Measurements from ENCODE around the gene MYRIP. TPM values are rescaled to one million over a fixed set of nuclear protein-coding genes. Genes with fewer than 3 reads are reported as not detected.
"Not testable (repeated sequence)": the region's sequence is repeated elsewhere in the genome, so short reads cannot be mapped to it uniquely, and the experiment has no call there.

Gene MYRIP
- total RNA-seq, 2 donors from 2014 or later: 4.2 to 7.1 TPM

GRCh38 chr3:40018369-40018768 lies 209.0 kb downstream of the MYRIP start:
- peaks cover 0 to 8% of the 10 kb centered on the region in 2 donors for H3K4me1 ChIP-seq

DNA sequence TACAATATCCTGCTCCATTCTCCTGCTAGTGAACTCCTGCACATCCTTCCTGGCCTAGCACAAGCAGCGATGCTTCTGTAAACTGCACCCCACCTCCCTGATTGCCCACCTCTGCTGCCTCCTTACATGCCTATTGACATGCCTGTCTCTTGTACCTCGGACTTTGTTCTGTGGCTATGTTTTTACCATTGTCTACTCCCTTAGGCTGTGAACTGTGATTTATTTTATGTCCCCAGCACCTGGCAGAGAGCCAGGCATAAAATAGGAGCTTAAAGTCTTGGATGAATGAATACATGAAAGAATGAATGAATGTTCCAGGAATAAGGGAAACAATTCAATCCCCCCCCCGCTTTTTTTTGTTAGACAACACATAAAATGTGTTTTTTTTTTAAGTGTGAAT lies 210.0 kb downstream of the MYRIP start:
- H3K4me1 ChIP-seq: peaks cover 0 to 8% of the 10 kb centered on the region in 2 donors
- H3K36me3 ChIP-seq: no peaks in the 10 kb centered on the region
- DNase-seq (ENCODE audit: low spot score): no peak
- H3K27me3 ChIP-seq: no peaks in the 10 kb centered on the region
- no peaks in the 10 kb centered on the region for H3K9me3 ChIP-seq
- H3K27ac ChIP-seq: no peak overlapping the region
- H3K4me3 ChIP-seq: no peak overlapping the region
- TF ChIP-seq, protein P1, sequence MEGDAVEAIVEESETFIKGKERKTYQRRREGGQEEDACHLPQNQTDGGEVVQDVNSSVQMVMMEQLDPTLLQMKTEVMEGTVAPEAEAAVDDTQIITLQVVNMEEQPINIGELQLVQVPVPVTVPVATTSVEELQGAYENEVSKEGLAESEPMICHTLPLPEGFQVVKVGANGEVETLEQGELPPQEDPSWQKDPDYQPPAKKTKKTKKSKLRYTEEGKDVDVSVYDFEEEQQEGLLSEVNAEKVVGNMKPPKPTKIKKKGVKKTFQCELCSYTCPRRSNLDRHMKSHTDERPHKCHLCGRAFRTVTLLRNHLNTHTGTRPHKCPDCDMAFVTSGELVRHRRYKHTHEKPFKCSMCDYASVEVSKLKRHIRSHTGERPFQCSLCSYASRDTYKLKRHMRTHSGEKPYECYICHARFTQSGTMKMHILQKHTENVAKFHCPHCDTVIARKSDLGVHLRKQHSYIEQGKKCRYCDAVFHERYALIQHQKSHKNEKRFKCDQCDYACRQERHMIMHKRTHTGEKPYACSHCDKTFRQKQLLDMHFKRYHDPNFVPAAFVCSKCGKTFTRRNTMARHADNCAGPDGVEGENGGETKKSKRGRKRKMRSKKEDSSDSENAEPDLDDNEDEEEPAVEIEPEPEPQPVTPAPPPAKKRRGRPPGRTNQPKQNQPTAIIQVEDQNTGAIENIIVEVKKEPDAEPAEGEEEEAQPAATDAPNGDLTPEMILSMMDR (IDR thresholded peaks at IDR 0.05): no peak

More at GRCh38 chr3:40018369-40018768, 209.0 kb downstream of the MYRIP start:
- DNase-seq (ENCODE audit: low spot score): no peak
- H3K4me3 ChIP-seq: no peak overlapping the region
- no peaks in the 10 kb centered on the region for H3K36me3 ChIP-seq
- no peaks in the 10 kb centered on the region for H3K27me3 ChIP-seq
- no peaks in the 10 kb centered on the region for H3K9me3 ChIP-seq
- TF ChIP-seq, protein P1 (IDR thresholded peaks at IDR 0.05): no peak
- no peak overlapping the region for H3K27ac ChIP-seq

GRCh38 chr3:40020689-40021088 lies 211.3 kb downstream of the MYRIP start:
- TF ChIP-seq, protein P1 (IDR thresholded peaks at IDR 0.05): no peak
- Histone ChIP-seq H3K4me1 (peaks cover 0 to 8% of the 10 kb centered on the region in 2 donors), H3K36me3 (no peaks in the 10 kb centered on the region), H3K27me3 (no peaks in the 10 kb centered on the region), H3K4me3 (no peak overlapping the region), H3K27ac (peak overlapping the region in 1 of 2 donors; percentile 55), H3K9me3 (no peaks in the 10 kb centered on the region)
- no peak for DNase-seq (ENCODE audit: low spot score)

DNA sequence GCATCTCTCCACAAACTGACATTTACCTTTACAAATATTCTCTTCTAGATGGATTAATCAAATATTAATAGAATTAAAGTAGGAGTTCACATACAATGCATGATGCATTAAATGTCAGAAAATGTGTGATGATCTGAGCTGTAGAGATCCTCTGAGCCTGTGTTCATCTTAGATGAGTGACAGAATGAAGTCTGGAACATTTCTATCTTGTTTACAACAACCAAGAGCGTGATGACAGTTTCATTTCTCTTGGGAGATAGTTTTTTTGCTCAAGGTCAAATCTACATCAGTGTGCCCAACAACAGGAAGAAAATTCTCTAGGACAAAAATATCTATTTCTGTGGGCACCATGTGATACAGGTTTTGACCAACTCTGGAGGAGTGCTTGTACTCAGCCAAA lies 211.9 kb downstream of the MYRIP start:
- DNase-seq (ENCODE audit: low spot score): no peak
- no peaks in the 10 kb centered on the region for H3K9me3 ChIP-seq
- no peaks in the 10 kb centered on the region for H3K36me3 ChIP-seq
- peak overlapping the region in 1 of 2 donors; percentile 55 for H3K27ac ChIP-seq
- peaks cover 0 to 8% of the 10 kb centered on the region in 2 donors for H3K4me1 ChIP-seq
- no peaks in the 10 kb centered on the region for H3K27me3 ChIP-seq
- TF ChIP-seq, protein P1 (IDR thresholded peaks at IDR 0.05): no peak
- no peak overlapping the region for H3K4me3 ChIP-seq

DNA sequence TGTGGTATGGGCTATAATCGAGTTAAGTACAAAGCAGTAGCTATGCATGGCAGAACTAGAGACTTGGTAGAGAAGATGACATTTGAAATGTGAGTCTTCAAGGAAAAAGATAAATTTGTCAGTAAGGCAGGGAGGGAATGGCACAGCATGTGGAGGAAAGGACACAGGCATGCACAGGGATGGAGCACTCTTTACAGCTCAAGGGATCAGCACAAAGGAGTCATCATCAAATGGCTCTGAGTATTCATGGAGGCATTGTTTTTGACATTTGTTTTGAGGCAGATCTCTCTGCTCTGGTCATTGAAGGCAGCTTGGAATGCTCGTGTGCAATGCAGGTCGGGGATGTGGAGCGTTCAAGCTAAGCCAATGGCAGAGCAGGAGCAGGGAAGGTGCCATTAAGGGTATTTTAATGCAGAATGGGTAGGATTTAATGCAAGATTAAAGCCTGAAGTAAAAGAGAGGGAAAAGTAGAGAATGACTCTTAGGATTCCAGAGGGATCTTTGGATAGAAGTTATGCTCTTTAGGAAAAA lies 213.0 kb downstream of the MYRIP start:
- H3K4me1 ChIP-seq: peaks cover 0 to 8% of the 10 kb centered on the region in 2 donors
- H3K4me3 ChIP-seq: no peak overlapping the region
- H3K9me3 ChIP-seq: peaks cover 0 to 8% of the 10 kb centered on the region in 2 donors
- no peaks in the 10 kb centered on the region for H3K27me3 ChIP-seq
- H3K27ac ChIP-seq: no peak overlapping the region
- H3K36me3 ChIP-seq: no peaks in the 10 kb centered on the region
- TF ChIP-seq, protein P1 (IDR thresholded peaks at IDR 0.05): no peak
- DNase-seq (ENCODE audit: low spot score): no peak

- no peak overlapping the region for H3K4me3 ChIP-seq
- peaks cover 0 to 8% of the 10 kb centered on the region in 2 donors for H3K9me3 ChIP-seq
- peaks cover 0 to 8% of the 10 kb centered on the region in 2 donors for H3K4me1 ChIP-seq
- no peak for DNase-seq (ENCODE audit: low spot score)
- no peaks in the 10 kb centered on the region for H3K36me3 ChIP-seq
- no peak overlapping the region for H3K27ac ChIP-seq
- H3K27me3 ChIP-seq: no peaks in the 10 kb centered on the region
- TF ChIP-seq, protein P1 (IDR thresholded peaks at IDR 0.05): no peak
These were observed 215.1 kb downstream of the MYRIP start for GRCh38 chr3:40024526-40024925.

GRCh38 chr3:40025892-40026291 lies 216.5 kb downstream of the MYRIP start:
- H3K4me1 ChIP-seq; H3K9me3 ChIP-seq; H3K36me3 ChIP-seq; H3K4me3 ChIP-seq; DNase-seq (ENCODE audit: low spot score); H3K27ac ChIP-seq; H3K27me3 ChIP-seq: not testable (repeated sequence)

All from right atrium auricular region (tissue), 2 donors.